Ramos (cell line): ENCODE measurements around the gene BASP1.

ENCODE experiments used
- in situ Hi-C: fragments of 300-500 bp; cut with MboI; formaldehyde crosslinking; loops from one replicate; pipeline ENCODE4 v1.14.3; 2022; ENCODE audit warnings: low sequenced_read_pairs; ENCODE audit not compliant: unreplicated experiment

Gene BASP1

DNA sequence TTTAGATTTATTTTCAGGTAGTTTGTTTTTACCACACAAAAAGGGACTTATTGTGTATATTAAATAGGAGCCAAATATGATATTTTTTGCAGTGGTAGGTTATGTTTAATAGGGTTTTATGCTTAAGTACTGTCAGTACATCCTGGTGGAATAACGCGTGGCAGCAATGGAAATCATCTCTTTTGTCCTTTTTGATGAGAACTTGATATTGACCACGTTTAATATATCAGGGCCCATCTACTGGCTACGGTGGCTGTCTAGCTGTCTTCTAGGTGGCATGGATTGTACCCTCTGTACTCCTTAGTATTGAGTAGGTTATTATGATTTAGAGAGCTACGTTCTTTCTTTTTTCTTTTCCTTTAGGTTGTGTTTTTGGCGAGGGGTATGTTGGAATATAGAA, 2.6 kb downstream of the BASP1 start:
- in situ Hi-C loops: loop anchor here (10.0 kb wide), 1 partner anchor 1085 kb away; no protein-coding TSS in a partner anchor

DNA sequence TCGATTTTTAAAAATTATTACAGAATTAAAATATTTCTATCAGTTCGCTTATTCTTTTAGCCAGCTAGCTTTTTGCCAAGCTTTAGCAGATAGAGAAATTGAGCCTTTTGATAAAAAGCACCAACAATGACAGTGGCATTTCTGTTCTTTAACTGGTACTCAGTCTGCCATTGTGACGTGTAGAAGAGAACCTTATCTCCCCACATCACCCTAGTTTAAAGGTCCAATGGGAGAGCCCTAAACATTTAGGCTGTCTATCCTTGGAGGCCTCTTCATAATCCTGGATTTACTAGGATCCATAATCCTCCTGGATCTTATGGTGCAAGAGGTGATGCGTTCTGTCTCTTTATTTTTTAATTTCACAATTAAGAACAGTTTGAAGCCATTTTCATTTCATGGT, 3.0 kb downstream of the BASP1 start:
- in situ Hi-C loops: no loop called here

DNA sequence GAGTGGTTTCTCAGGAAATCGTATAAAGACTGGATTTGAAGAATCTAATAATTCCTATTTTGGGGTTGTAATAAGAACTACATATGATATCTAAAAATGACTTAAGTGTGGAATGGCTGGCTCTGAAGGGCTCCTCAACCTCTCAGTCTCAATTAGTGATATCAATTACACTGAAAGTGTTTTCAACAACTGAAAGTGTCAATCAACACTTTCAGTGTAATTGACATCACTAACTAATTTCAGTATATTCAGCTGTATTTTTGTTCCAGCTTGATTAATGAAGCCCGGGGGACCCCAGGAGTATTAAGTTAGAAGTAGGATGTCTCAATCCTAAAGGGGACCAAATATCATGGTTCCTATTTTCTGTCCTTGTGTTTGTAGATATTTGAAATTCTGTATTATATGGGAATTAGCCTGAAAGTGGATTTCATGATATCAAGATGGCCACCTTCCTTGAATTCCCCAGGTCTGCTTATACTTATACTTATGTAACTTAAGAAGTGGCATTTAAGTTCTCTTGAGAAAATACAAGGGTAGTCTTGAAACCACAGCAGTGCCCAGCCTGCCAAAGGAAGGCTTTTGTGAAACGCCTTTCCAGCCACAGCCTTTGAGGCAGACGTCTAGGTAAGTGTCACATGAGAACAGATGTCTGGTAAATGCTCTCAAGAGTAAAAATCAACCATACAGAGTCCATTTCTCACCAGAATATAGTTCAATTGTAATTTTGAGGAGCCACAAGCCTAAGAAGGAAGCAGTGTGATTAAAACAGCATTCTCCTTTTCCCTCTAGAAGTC, 4.6 kb downstream of the BASP1 start:
- in situ Hi-C loops: no loop called here

DNA sequence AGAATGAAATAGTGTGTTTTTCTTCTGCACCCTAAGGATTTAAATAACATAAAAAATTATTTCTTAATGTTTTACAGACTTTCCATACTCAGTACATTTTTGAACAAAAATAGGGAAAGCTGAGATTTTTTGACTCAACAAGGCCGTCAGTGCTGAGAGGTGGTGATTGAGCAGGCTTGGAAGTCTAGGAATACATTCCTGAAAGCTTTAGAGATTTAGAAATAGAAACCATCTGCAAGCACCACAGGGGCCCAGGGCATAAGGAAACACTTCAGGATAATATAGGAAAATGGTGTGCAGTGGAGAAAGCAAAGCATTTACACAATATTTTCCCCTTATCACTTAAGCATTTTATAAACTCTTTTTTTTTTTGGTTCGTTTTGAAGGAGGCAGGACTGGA, 5.2 kb downstream of the BASP1 start:
- in situ Hi-C loops: no loop called here

DNA sequence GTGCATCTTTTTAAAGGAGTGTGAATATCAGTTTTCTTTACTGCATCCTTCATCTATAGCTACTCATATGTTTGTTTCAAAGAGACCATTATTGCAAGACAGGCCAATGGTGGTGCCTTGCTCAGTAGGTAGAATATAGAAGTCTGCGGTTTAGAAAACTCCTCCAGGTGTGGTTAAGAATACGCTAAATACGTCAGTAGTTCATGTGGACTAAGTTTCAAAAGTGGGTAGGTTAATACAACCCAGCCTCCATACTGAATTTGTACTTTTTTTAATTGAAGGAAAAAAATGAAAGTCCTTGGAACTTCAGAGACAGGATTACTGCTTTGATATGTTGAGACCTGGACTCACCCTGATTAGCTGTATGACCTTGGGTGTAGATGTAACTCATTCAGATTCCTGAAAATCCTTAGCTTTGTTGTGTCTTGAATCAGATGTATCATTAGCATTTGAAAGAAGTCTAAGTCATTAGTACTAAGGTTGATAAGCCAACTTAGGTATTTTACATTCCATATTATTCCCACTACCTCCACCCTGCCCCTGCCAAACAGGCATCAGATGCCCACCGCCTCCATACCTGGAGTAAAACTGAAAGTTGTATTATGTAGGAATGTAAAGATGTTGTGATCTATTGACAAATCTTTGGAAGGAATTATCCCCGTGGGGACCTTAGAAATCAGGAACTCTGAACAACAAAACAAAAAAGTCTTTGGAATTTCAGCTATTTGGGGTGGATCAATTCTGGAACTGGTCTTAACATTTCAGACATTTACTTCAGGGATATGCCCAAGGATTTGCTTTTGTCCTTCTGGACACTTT, 6.1 kb downstream of the BASP1 start:
- in situ Hi-C loops: no loop called here

DNA sequence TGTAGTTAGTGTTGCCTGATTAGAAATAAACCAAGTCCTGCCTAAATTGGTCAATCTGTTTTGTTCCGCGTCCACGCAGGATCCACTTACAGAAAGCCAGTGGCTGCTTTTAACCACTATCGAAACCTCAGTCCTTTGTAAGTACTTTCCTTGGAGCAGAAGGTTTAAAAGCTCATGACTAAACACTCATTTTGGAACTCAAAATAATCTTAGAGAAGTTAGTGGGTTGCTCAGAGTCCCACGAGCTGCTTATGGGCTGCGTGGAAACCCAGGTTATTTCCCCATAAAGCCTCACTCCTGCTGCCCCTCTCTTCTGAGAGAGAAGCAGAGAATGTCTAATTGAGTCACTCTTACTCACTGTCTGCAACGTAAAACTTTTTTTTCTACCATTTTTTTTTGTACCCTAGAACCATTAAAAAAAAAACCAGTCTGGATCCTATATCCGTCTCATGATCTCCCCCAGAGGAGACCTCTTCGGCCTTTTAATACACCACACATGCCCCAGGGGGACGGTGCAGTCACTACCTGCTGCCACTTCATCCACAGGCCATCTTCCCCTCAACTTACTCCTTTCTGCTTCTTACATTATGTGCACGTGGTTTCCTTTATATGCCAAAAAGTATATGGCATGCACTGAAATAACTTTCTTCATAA, 7.6 kb downstream of the BASP1 start:
- in situ Hi-C loops: no loop called here

DNA sequence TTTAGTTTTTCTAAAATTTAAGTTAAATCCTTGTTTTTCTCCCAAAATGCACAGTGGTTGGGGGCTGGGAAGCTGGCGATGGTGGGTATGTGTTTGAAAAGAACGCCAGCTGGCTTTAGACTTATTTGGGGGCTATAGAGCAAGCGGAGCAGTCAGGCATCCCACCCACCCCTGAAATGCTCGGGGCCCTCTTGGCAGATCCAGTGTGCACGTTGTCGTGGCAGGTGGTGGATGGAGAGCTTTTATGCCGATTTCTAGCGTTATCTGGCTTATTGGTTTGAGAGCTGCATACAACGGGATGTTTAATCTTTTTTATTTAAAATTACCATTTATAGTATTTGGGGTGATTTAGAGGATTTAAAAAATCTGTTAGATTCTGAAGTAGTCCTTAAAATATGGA, 8.1 kb downstream of the BASP1 start:
- in situ Hi-C loops: no loop called here

DNA sequence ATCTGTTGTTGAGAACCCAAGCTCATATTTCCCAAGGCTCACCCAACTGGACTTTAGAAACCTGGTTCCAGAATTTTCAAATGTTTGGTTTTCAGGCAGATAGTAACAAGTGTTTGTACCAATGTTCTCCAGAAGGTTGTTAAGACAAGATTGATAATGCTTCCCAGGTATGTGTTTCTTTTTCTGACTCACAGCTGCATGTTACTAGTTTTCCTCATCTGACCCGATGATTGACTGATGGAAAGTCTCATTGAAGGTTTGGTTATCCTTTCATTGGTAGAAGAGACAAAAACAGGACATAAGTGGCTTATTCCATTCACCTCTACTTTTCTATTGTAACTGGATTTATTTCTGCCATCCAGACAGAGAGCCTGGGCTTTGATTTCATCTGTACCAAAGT, 10.4 kb downstream of the BASP1 start:
- in situ Hi-C loops: no loop called here

DNA sequence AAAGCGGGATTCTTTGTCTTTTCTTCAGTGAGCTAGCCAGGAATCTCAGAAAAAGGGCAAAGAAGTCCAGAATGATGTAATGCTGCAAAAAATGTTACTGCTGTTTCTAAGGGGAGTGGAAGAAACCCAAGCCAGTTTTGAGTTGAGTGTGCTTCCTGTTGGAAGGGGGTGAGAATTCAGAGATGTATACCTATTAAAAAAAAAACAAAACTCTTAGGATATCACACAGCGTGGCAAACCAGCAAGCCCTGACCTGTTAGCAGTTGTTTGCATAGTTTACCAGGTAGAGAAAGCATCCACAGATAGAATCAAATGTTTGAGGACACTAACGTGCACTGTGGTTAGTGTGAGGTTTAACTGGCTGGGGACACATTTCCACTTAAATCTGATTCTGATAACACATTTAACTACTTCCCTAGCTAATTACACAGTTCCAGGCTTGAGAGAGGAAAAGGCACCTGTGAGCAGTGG, 11.4 kb downstream of the BASP1 start:
- in situ Hi-C loops: no loop called here

DNA sequence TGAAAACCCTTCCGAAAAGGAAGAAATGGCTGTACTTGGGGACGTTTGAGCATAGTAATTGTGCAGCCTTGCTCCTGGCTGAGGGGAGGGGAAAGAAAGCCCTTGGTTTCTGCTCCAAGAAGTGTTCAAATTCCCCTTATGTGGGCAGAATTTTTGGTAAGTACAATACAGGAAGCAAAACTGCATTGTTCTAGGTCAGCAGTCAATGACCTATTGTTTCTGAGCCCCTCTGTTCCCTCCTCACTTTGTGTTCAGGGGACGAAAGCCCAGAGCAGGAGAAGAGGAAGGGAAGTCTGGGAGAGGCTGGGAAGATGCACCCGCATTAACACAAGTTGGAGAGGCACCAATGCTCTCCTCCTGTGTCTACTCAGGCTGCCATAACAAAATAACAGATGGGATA, 11.9 kb downstream of the BASP1 start:
- in situ Hi-C loops: no loop called here

DNA sequence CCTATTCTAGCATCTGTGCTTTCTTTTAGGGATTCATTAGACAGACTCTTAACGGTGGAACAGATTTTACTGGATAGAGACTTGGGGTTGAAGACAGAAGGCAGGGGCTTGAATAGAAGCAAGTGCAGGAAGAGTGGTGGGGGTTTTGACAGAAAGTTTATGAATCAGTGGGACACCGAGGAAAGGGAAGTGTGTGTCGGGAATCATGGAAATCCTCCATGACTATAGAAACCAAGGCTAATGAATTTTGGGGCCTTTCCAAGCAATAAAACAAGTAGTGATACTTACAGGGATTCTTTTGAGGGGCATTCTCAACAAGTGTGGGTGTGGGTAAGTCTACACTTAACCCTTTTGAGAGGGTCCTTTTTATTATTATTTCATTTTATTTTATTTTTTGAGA, 12.8 kb downstream of the BASP1 start:
- in situ Hi-C loops: no loop called here

DNA sequence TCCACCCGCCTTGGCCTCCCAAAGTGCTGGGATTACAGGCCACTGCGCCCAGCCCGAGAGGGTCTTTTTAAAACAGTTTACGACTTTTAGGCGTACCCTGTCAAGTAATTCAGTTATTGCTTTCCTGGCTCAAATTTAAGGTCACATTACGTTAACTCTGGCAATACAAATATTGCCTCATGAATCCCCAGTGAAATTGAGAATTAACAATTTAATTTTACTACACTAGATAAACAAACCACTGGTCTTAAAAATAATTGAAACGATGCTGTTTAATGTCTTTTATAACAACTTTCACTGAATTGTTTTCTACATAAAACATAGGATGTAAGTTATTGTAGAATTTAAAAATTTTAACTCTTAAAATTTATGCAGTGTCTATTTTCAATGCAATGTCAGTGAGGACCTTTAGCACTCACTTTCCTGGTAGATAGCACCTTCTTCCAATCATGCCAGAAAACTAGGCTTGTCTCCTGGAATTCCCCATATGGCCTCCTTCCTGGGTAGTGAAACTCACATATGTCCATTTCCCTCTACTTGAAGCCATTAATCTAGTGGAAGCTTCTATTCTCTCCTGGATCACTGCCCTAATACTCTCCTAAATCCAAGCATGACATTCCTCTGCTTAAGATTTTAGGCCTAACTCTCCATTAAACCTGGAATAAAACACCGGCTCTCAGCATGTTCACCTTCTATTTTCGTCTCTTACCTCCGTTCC, 13.5 kb downstream of the BASP1 start:
- in situ Hi-C loops: no loop called here

DNA sequence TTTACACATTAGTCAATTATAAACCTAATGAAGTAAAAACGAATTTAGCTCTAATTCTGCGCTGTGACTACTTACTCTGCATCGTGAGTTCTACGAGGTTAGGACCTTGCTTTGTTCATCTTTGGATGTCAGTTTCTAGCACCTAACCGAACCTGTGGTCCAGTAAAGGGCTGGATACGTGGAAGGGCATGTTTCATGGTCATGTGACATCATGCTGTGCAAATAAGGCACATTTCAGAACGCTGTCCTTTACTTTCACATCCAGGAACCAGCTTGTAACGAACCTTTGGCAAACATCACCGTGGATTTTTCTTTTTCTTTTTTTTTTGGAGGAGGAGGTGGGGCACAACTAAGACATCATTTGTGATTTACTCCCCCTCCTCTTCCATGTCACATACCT, 15.0 kb downstream of the BASP1 start:
- in situ Hi-C loops: no loop called here

DNA sequence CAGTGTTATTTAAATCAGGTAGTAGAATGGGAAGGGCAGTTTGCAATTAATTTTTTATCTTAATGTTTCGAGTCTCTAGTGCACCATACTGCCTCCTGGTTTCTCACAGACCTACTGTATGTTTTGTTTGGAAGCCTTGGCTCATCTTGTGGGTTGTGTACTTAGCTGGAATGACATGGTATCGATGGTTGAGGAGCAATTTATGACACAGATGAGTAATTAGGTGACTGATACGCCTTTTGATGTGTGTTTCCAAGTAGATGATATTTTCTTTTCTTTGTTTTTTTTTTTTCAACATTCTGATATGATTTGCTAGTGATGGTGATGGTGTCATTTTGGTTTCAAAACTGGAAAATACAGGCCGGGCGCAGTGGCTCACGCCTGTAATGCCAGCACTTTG, 16.1 kb downstream of the BASP1 start:
- in situ Hi-C loops: no loop called here

DNA sequence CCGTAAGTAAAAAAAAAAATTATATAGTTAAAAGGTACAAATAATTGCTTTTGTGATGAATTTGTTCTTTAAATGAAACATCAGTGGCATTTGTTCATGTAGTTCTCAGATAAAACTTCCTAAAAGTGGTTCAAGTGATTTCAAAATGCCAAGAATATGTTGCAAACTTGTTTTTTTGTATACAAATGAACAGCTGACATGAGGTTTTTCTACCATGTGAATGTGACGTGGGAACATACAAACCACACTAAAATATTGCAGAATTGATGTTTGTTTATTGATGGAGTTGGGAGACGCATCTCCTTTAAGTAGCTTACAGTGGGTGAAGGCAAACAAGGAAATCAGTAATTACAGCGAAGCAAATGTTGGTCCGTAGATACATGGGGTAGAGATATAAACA, 16.9 kb downstream of the BASP1 start:
- in situ Hi-C loops: no loop called here

DNA sequence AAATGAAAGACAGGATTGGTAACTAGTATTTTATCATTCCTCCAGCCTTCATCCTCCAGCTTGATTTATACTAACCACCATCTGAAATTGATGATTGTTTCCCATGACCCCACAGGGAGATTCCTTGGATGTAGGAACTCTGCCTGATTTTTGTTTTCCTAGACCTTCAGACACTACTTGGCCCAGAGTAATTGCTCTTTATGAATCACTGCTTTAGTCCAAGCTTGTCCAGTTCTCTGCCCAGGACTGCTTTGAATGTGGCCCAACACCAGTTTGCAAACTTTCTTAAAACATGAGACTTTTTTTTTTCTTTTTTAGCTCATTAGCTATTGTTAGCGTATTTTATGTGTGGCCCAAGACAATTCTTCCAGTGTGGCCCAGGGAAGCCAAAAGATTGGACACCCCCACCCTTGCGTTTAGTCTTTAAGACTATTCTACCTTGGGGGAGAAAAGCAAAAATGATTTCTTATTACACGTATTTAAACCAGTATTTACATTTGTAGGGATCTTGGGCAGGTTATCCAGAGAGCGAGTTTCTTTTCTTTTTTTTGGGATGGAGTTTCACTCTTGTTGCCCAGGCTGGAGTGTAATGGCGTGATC, 18.4 kb downstream of the BASP1 start:
- in situ Hi-C loops: no loop called here

DNA sequence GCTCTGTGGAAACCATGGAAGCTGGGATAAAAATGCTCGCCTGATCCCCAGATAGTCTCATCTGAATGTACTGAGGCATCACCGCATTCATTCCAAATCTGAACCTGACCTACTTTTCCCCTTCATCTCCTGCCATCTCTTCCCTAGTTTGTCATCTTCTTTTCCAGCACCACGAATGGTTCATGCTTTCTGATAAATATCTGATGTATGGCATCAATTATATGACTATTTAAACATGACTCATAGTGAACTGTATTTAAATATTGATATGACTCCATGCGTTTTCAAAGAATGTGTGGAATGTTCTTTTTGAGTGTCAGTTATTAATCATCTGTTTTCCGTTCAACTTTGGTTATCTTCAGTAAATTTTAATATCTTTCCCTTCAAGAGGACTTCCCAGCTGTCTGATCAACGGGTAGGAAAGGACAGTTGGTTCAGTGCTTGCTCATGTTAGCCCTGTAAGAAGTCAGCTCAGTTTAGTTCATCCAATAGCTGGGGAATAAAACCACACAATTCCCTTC, 21.1 kb downstream of the BASP1 start:
- in situ Hi-C loops: no loop called here

DNA sequence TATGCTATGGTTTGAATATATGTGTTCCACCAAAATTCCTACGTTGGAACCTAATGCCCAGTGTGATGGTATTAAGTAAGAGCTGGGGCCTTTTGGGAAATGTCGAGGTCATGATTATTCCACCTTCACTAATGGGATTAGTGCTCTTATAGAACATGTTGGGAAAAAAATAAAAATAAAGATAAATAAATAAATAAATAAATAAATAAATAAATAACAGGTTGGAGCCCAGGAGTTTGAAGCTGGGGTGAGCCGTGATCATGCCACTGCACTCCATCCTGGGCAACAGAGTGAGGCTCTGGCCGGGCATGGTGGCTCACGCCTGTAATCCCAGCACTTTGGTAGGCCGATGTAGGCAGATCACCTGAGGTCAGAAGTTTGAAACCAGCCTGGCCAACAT, 22.5 kb downstream of the BASP1 start:
- in situ Hi-C loops: no loop called here

DNA sequence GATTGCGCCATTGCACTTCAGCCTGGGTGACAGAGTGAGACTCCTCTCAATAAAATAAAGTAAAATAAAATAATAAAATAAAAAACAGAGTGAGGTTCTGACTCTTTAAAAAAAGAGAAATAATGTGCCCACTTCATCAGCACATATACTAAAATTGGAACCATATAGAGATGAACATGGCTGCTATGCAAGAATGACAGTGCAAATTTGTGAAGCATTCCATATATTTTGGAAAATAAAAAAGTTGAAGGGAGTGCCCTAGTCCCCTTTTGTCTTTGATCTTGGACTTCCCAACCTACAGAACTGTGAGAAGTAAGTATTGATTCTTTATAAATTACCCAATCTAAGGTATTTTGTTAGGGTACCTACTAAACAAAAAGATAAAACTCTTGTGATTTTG, 23.1 kb downstream of the BASP1 start:
- in situ Hi-C loops: no loop called here

DNA sequence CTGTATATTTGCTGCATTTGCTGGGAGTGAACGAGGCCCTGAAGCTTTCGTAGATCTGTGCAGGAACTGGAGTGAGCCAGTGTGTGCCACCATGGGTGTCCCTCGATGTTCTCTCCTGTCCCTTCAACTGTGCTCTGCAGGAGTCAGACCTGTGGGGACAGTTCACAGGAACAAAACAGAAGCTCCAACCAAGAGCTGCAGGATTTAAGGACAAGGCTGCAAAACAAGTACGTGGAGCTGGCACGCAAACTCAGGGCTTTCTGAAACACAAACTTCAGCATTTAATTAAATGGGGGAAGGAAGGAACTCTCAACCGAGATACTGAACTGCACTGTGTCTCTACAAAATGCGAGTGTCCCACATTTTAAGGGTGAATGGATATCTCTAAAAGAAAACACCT, 24.2 kb downstream of the BASP1 start:
- in situ Hi-C loops: no loop called here
